Trophoblast cell (in vitro differentiated cells and primary cell): ENCODE results near the gene FGF1.

ENCODE experiments used
- DNase-seq, 2 donors: peaks; one replicate each; pipeline ENCODE4 v3.0.0-alpha.2; 2016
- H2AFZ ChIP-seq: 2 replicates; pipeline ENCODE4 v1.6.1; 2013; ENCODE audit warnings: low read length, moderate library complexity, mild to moderate bottlenecking; ENCODE audit not compliant: insufficient read depth, poor library complexity
- H2AK5ac ChIP-seq: 2 replicates; pipeline ENCODE4 v1.6.1; 2013; ENCODE audit warnings: mild to moderate bottlenecking, low read length
- H2BK120ac ChIP-seq: 2 replicates; pipeline ENCODE4 v1.6.1; 2013; ENCODE audit warnings: low read length, mild to moderate bottlenecking, moderate library complexity; ENCODE audit not compliant: insufficient read depth, poor library complexity
- H2BK12ac ChIP-seq: 2 replicates; pipeline ENCODE4 v1.6.1; 2013; ENCODE audit warnings: mild to moderate bottlenecking, low read length, moderate library complexity
- H2BK5ac ChIP-seq: 2 replicates; pipeline ENCODE4 v1.6.1; 2013; ENCODE audit warnings: low read length, low read depth, moderate library complexity, mild to moderate bottlenecking; ENCODE audit not compliant: poor library complexity
- H3K14ac ChIP-seq: 2 replicates; pipeline ENCODE4 v1.6.1; 2013; ENCODE audit warnings: mild to moderate bottlenecking, low read length
- H3K18ac ChIP-seq: 2 replicates; pipeline ENCODE4 v1.6.1; 2013; ENCODE audit warnings: mild to moderate bottlenecking, low read length
- H3K23ac ChIP-seq: 2 replicates; pipeline ENCODE4 v1.6.1; 2013; ENCODE audit warnings: low read length
- H3K27ac ChIP-seq: 2 replicates; pipeline ENCODE4 v1.5.1; 2013; ENCODE audit warnings: low read depth, mild to moderate bottlenecking, inconsistent platforms, low read length, moderate library complexity
- H3K27me3 ChIP-seq: 2 replicates; pipeline ENCODE4 v1.6.1; 2013; ENCODE audit warnings: inconsistent platforms, mild to moderate bottlenecking, low read length, moderate library complexity; ENCODE audit not compliant: insufficient read depth
- H3K36me3 ChIP-seq, 2 experiments: 1 replicate in 1 of 2; 2 replicates in 1 of 2; pipeline ENCODE4 v1.6.1; 2013; ENCODE audit warnings: low read length in 2 of 2, mild to moderate bottlenecking in 2 of 2, moderate library complexity in 1 of 2; ENCODE audit not compliant: insufficient read depth in 2 of 2, control insufficient read depth in 1 of 2
- H3K4ac ChIP-seq: 2 replicates; pipeline ENCODE4 v1.6.1; 2013; ENCODE audit warnings: low read depth, mild to moderate bottlenecking, low read length, moderate library complexity
- H3K4me1 ChIP-seq, 2 experiments: 1 replicate in 1 of 2; 2 replicates in 1 of 2; pipeline ENCODE4 v1.6.1; 2013; ENCODE audit warnings: low read length in 2 of 2, mild to moderate bottlenecking in 2 of 2, moderate library complexity in 1 of 2; ENCODE audit not compliant: insufficient read depth in 2 of 2, control insufficient read depth in 1 of 2
- H3K4me2 ChIP-seq: 2 replicates; pipeline ENCODE4 v1.6.1; 2013; ENCODE audit warnings: inconsistent platforms, mild to moderate bottlenecking, low read length, moderate library complexity
- H3K4me3 ChIP-seq: 2 replicates; pipeline ENCODE4 v1.5.1; 2013; ENCODE audit warnings: mild to moderate bottlenecking, low read depth, low read length, inconsistent platforms
- H3K79me1 ChIP-seq: one replicate; pipeline ENCODE4 v1.6.1; 2013; ENCODE audit warnings: low read length
- H3K79me2 ChIP-seq: 2 replicates; pipeline ENCODE4 v1.6.1; 2013; ENCODE audit warnings: low read length, mild to moderate bottlenecking; ENCODE audit not compliant: control insufficient read depth, insufficient read depth, poor library complexity
- H3K9ac ChIP-seq: 2 replicates; pipeline ENCODE4 v1.6.1; 2013; ENCODE audit warnings: mild to moderate bottlenecking, low read length
- H3K9me3 ChIP-seq: 2 replicates; pipeline ENCODE4 v1.6.1; 2013; ENCODE audit warnings: low read depth, mild to moderate bottlenecking, control low read depth, inconsistent platforms, low read length; ENCODE audit not compliant: insufficient read depth
- H4K12ac ChIP-seq: 2 replicates; pipeline ENCODE4 v1.6.1; 2013; ENCODE audit warnings: low read depth, mild to moderate bottlenecking, low read length, moderate library complexity
- H4K8ac ChIP-seq: 2 replicates; pipeline ENCODE4 v1.6.1; 2013; ENCODE audit warnings: low read depth, mild to moderate bottlenecking, low read length, moderate library complexity
- H4K91ac ChIP-seq: one replicate; pipeline ENCODE4 v1.6.1; 2013; ENCODE audit warnings: low read depth, mild to moderate bottlenecking, low read length, moderate library complexity
- WGBS: extraction: QIAGEN DNeasy Blood & Tissue Kit; methylation state at CpG from one replicate; pipeline ENCODE4 v1.1.7; 2013; ENCODE audit warnings: missing lambda C conversion rate; ENCODE audit not compliant: insufficient read length, insufficient coverage; ENCODE audit errors: extremely low coverage; 5-methylcytosine and 5-hydroxymethylcytosine counted together

FGF1 gene

GRCh38 chr5:142713121-142713706 is 27.3 kb upstream of the FGF1 start:
- H3K36me3 ChIP-seq = no peaks in the 10 kb centered on the region
- H3K4me2 ChIP-seq = peak overlapping the region; percentile 88
- peak overlapping the region; percentile 15 for H3K27ac ChIP-seq
- no peaks in the 10 kb centered on the region for H3K9me3 ChIP-seq
- no peaks in the 10 kb centered on the region for H3K79me2 ChIP-seq
- H2BK120ac ChIP-seq = peak overlapping the region; percentile 70
- peaks cover 2% of the 10 kb centered on the region for H3K79me1 ChIP-seq
- no peak overlapping the region for H3K4ac ChIP-seq
- H4K12ac ChIP-seq = peak overlapping the region; percentile 82
- H3K18ac ChIP-seq = peak overlapping the region; percentile 66
- no CpG with 5 or more reads among the region's 29 CpGs for WGBS
- H2AFZ ChIP-seq = no peak overlapping the region
- peak overlapping the region; percentile 91 for H3K14ac ChIP-seq
- H4K8ac ChIP-seq = peak overlapping the region; percentile 86
- no peak overlapping the region for H3K23ac ChIP-seq
- peak overlapping the region; percentile 83 for H3K9ac ChIP-seq
- no peaks in the 10 kb centered on the region for H3K4me1 ChIP-seq
- no peaks in the 10 kb centered on the region for H3K27me3 ChIP-seq
- peak overlapping the region; percentile 93 for H2BK5ac ChIP-seq
- DNase-seq = peak; percentile 88 to 98
- H2AK5ac ChIP-seq = no peak overlapping the region
- H4K91ac ChIP-seq = peak overlapping the region; percentile 81
- H2BK12ac ChIP-seq = no peak overlapping the region
- H3K4me3 ChIP-seq = peak overlapping the region; percentile 68

GRCh38 chr5:142703153-142703552 is 17.3 kb upstream of the FGF1 start:
- DNase-seq = no peak
- WGBS = no CpG with 5 or more reads among the region's 3 CpGs
- Histone ChIP-seq H2AK5ac (no peak overlapping the region), H3K14ac (no peak overlapping the region), H2BK12ac (no peak overlapping the region), H4K91ac (no peak overlapping the region), H3K27me3 (no peaks in the 10 kb centered on the region), H3K36me3 (no peaks in the 10 kb centered on the region), H3K79me1 (no peaks in the 10 kb centered on the region), H3K18ac (no peak overlapping the region), H3K4me2 (no peak overlapping the region), H3K27ac (no peak overlapping the region), H3K4me3 (no peak overlapping the region), H2AFZ (no peak overlapping the region), H3K4ac (no peak overlapping the region), H3K9ac (no peak overlapping the region), H3K79me2 (no peaks in the 10 kb centered on the region), H2BK120ac (no peak overlapping the region), H4K12ac (no peak overlapping the region), H3K23ac (no peak overlapping the region), H3K9me3 (no peaks in the 10 kb centered on the region), H4K8ac (no peak overlapping the region), H2BK5ac (no peak overlapping the region), H3K4me1 (no peaks in the 10 kb centered on the region)

GRCh38 chr5:142701673-142702311 is 15.9 kb upstream of the FGF1 start:
- Histone ChIP-seq H3K9ac (no peak overlapping the region), H4K12ac (no peak overlapping the region), H3K4ac (no peak overlapping the region), H2BK120ac (no peak overlapping the region), H2BK12ac (no peak overlapping the region), H3K79me2 (no peaks in the 10 kb centered on the region), H3K23ac (no peak overlapping the region), H3K4me3 (no peak overlapping the region), H4K8ac (no peak overlapping the region), H2BK5ac (no peak overlapping the region), H3K18ac (no peak overlapping the region), H3K36me3 (no peaks in the 10 kb centered on the region), H3K9me3 (no peaks in the 10 kb centered on the region), H3K79me1 (no peaks in the 10 kb centered on the region), H3K14ac (no peak overlapping the region), H2AK5ac (no peak overlapping the region), H4K91ac (no peak overlapping the region), H3K27ac (no peak overlapping the region), H3K4me1 (no peaks in the 10 kb centered on the region), H3K27me3 (no peaks in the 10 kb centered on the region), H2AFZ (no peak overlapping the region), H3K4me2 (no peak overlapping the region)
- no peak for DNase-seq
- no CpG with 5 or more reads among the region's 3 CpGs for WGBS

- Histone ChIP-seq H3K9me3 (no peaks in the 10 kb centered on the region), H3K79me2 (no peaks in the 10 kb centered on the region), H3K36me3 (no peaks in the 10 kb centered on the region), H3K4me3 (no peak overlapping the region), H3K23ac (no peak overlapping the region), H3K9ac (no peak overlapping the region), H3K27ac (no peak overlapping the region), H4K91ac (no peak overlapping the region), H4K12ac (no peak overlapping the region), H2AK5ac (no peak overlapping the region), H2BK120ac (no peak overlapping the region), H3K27me3 (no peaks in the 10 kb centered on the region), H3K14ac (no peak overlapping the region), H3K79me1 (no peaks in the 10 kb centered on the region), H2BK5ac (no peak overlapping the region), H4K8ac (no peak overlapping the region), H2AFZ (no peak overlapping the region), H3K4me1 (no peaks in the 10 kb centered on the region), H3K4ac (no peak overlapping the region), H3K4me2 (no peak overlapping the region), H2BK12ac (no peak overlapping the region), H3K18ac (no peak overlapping the region)
- no CpG with 5 or more reads among the region's 7 CpGs for WGBS
- no peak for DNase-seq
Observed at GRCh38 chr5:142700566-142700965, 14.7 kb upstream of the FGF1 start.
